H1 (cell line): ENCODE data around the gene RTP1. TPM values are rescaled to one million over a fixed set of nuclear protein-coding genes. Genes with fewer than 3 reads are reported as not detected.

Experiments used
- CTCF ChIA-PET: fragments of 300-600 bp; sonication (Branson Sonifier 250); formaldehyde crosslinking; loops from one replicate; lab custom pipeline; 2021; ENCODE audit not compliant: partially characterized antibody; lab: Charles Lee
- POLR2A ChIA-PET: fragments of 300-600 bp; sonication (Branson Sonifier 250); formaldehyde crosslinking; loops from one replicate; lab custom pipeline; 2021; ENCODE audit warnings: inconsistent platforms; ENCODE audit not compliant: partially characterized antibody; lab: Charles Lee
- DNase-seq, 2 experiments: peaks; one replicate each; pipeline versions ENCODE4 v3.0.0 to v3.0.0-alpha.2; 2010 to 2022; ENCODE audit warnings: low spot score in 2 of 2, low read depth in 1 of 2, mixed read lengths in 1 of 2
- FAIRE-seq: peaks from 2 replicates; lab custom pipeline; 2011; peaks lifted over from hg19 to GRCh38; lab: Jason Lieb, UNC
- H2AFZ ChIP-seq: 2 replicates; pipeline ENCODE4 v1.8.1; 2012; ENCODE audit warnings: low read length, inconsistent platforms
- H2AK5ac ChIP-seq: 2 replicates; pipeline ENCODE4 v1.6.1; 2013; ENCODE audit warnings: low read depth, low read length
- H2BK120ac ChIP-seq: replicated peaks from 2 replicates; pipeline ENCODE3; 2013; ENCODE audit warnings: low read depth, low read length, inconsistent platforms
- H2BK12ac ChIP-seq: 2 replicates; pipeline ENCODE4 v1.6.1; 2013; ENCODE audit warnings: low read depth, low read length
- H2BK15ac ChIP-seq: 2 replicates; pipeline ENCODE4 v1.6.1; 2013; ENCODE audit warnings: low read length
- H2BK20ac ChIP-seq: 2 replicates; pipeline ENCODE4 v1.6.1; 2013; ENCODE audit warnings: low read length
- H2BK5ac ChIP-seq: 2 replicates; pipeline ENCODE4 v1.6.1; 2013; ENCODE audit warnings: low read depth, low read length
- H3K14ac ChIP-seq: 2 replicates; pipeline ENCODE4 v1.6.1; 2013; ENCODE audit warnings: inconsistent platforms; ENCODE audit not compliant: insufficient read length
- H3K18ac ChIP-seq: 2 replicates; pipeline ENCODE4 v1.6.1; 2013; ENCODE audit warnings: low read length; ENCODE audit errors: extremely low read depth
- H3K23ac ChIP-seq: 2 replicates; pipeline ENCODE4 v1.6.1; 2013; ENCODE audit warnings: inconsistent platforms; ENCODE audit not compliant: insufficient read length
- H3K23me2 ChIP-seq: 2 replicates; pipeline ENCODE4 v1.6.1; 2013; ENCODE audit warnings: low read depth, low read length
- H3K27ac ChIP-seq: 2 replicates; pipeline ENCODE4 v1.6.1; 2011; ENCODE audit warnings: low read depth, low read length, inconsistent platforms
- H3K27me3 ChIP-seq, 4 experiments: replicated peaks in 1 of 4; 1 replicate in 1 of 4; 2 replicates in 3 of 4; pipeline versions ENCODE4 v1.6.1 to v1.8.1; 2011 to 2013; ENCODE audit warnings: low read length in 3 of 4, mild to moderate bottlenecking in 3 of 4, inconsistent platforms in 2 of 4, mixed read lengths in 2 of 4, moderate library complexity in 1 of 4; ENCODE audit not compliant: control insufficient read depth in 3 of 4, insufficient read depth in 3 of 4; ENCODE audit errors: extremely low read depth in 1 of 4
- H3K36me3 ChIP-seq, 4 experiments: 2 replicates each; pipeline versions ENCODE4 v1.6.1 to v1.8.1; 2011 to 2013; ENCODE audit warnings: mild to moderate bottlenecking in 4 of 4, low read length in 3 of 4, moderate library complexity in 2 of 4, control low read depth in 1 of 4, inconsistent platforms in 1 of 4; ENCODE audit not compliant: insufficient read depth in 4 of 4, control insufficient read depth in 2 of 4
- H3K4ac ChIP-seq: replicated peaks from 2 replicates; pipeline ENCODE3; 2013; ENCODE audit warnings: low read length, low read depth, mixed read lengths, inconsistent platforms; ENCODE audit not compliant: insufficient read length
- H3K4me1 ChIP-seq, 4 experiments: replicated peaks in 1 of 4; 1 replicate in 1 of 4; 2 replicates in 3 of 4; pipeline versions ENCODE4 v1.6.1 to v1.8.1; 2011 to 2013; ENCODE audit warnings: low read length in 3 of 4, inconsistent platforms in 2 of 4, mixed read lengths in 1 of 4; ENCODE audit not compliant: insufficient read depth in 4 of 4, control insufficient read depth in 3 of 4
- H3K4me2 ChIP-seq, 2 experiments: 2 replicates each; pipeline versions ENCODE4 v1.6.1 to v1.8.1; 2011 to 2013; ENCODE audit warnings: low read depth in 2 of 2, low read length in 2 of 2, control low read depth in 1 of 2, inconsistent platforms in 1 of 2, mild to moderate bottlenecking in 1 of 2; ENCODE audit not compliant: insufficient read depth in 1 of 2
- H3K4me3 ChIP-seq, 4 experiments: fragments of 200-600, 300-600 bp in 1 of 4; sonication (generic), shearing (Covaris generic), sonication (Bioruptor Twin) in 1 of 4; 2 replicates each; pipeline versions ENCODE4 v1.5.1 to v1.8.1; 2011 to 2016; ENCODE audit warnings: low read length in 4 of 4, low read depth in 3 of 4, control low read depth in 2 of 4, inconsistent platforms in 2 of 4, mild to moderate bottlenecking in 2 of 4, mixed read lengths in 1 of 4, moderate library complexity in 1 of 4; ENCODE audit not compliant: insufficient read depth in 2 of 4; ENCODE audit errors: extremely low read depth in 1 of 4
- H3K56ac ChIP-seq: replicated peaks from 2 replicates; pipeline ENCODE3; 2013; ENCODE audit warnings: low read depth, mild to moderate bottlenecking, mixed read lengths, low read length, inconsistent platforms; ENCODE audit not compliant: insufficient read length
- H3K79me1 ChIP-seq: 2 replicates; pipeline ENCODE4 v1.6.1; 2013; ENCODE audit warnings: low read depth, low read length, control low read depth
- H3K79me2 ChIP-seq, 2 experiments: 2 replicates each; pipeline versions ENCODE4 v1.6.1 to v1.8.1; 2012 to 2013; ENCODE audit warnings: low read length in 2 of 2, mild to moderate bottlenecking in 2 of 2, inconsistent platforms in 1 of 2; ENCODE audit not compliant: insufficient read depth in 2 of 2, control insufficient read depth in 1 of 2
- H3K9ac ChIP-seq, 4 experiments: replicated peaks in 1 of 4; 1 replicate in 1 of 4; 2 replicates in 3 of 4; pipeline versions ENCODE4 v1.6.1 to v1.8.1; 2011 to 2013; ENCODE audit warnings: low read depth in 3 of 4, low read length in 3 of 4, control low read depth in 2 of 4, mild to moderate bottlenecking in 2 of 4, moderate library complexity in 2 of 4, inconsistent platforms in 1 of 4; ENCODE audit errors: extremely low read depth in 1 of 4
- H3K9me3 ChIP-seq, 2 experiments: 2 replicates each; pipeline versions ENCODE4 v1.6.1 to v1.8.1; 2012 to 2013; ENCODE audit warnings: mild to moderate bottlenecking in 2 of 2, moderate library complexity in 2 of 2, control low read depth in 1 of 2, inconsistent platforms in 1 of 2, low read depth in 1 of 2, low read length in 1 of 2, mixed read lengths in 1 of 2; ENCODE audit not compliant: insufficient read depth in 2 of 2
- H4K20me1 ChIP-seq, 2 experiments: replicated peaks in 1 of 2; 2 replicates each; pipeline versions ENCODE3 to v1.8.1; 2011 to 2013; ENCODE audit warnings: inconsistent platforms in 2 of 2, low read length in 2 of 2, mild to moderate bottlenecking in 1 of 2; ENCODE audit not compliant: insufficient read depth in 2 of 2, control insufficient read depth in 1 of 2
- H4K5ac ChIP-seq: 2 replicates; pipeline ENCODE4 v1.6.1; 2013; ENCODE audit warnings: low read length, low read depth, mixed read lengths, inconsistent platforms; ENCODE audit not compliant: insufficient read length
- H4K8ac ChIP-seq: 2 replicates; pipeline ENCODE4 v1.8.0; 2013; ENCODE audit warnings: mild to moderate bottlenecking, moderate library complexity, low read length, inconsistent platforms; ENCODE audit not compliant: insufficient read depth; ENCODE audit errors: extremely low read depth
- H4K91ac ChIP-seq: replicated peaks from 2 replicates; pipeline ENCODE3; 2013; ENCODE audit warnings: low read length, mixed read lengths, inconsistent platforms; ENCODE audit not compliant: insufficient read length
- JUN ChIP-seq: IDR thresholded peaks from 2 replicates; pipeline ENCODE4 v1.6.1; 2011; ENCODE audit warnings: low read depth, mild to moderate bottlenecking, improper control_type of control experiment, low read length
- KDM1A ChIP-seq: fragments of 200-600, 300-600 bp; sonication (generic); IDR thresholded peaks from 2 replicates; pipeline ENCODE4 v1.7.1; 2016; ENCODE audit warnings: mild to moderate bottlenecking, low read length, borderline replicate concordance
- POLR2A ChIP-seq, 2 experiments: IDR thresholded peaks; 1 replicate in 1 of 2; 2 replicates in 1 of 2; pipeline ENCODE4 v1.6.1; 2011; ENCODE audit warnings: low read depth in 2 of 2, low read length in 2 of 2, mild to moderate bottlenecking in 2 of 2; ENCODE audit errors: control extremely low read depth in 1 of 2
- WGBS, 2 experiments: shearing (Covaris generic) in 1 of 2; methylation state at CpG; one replicate each; pipeline versions ENCODE4 v1.1.6 to v1.1.7; 2013 to 2015; ENCODE audit warnings: low lambda C conversion rate in 2 of 2, mixed read lengths in 2 of 2, inconsistent platforms in 1 of 2, low coverage in 1 of 2, missing lambda C conversion rate in 1 of 2; ENCODE audit not compliant: insufficient replicate concordance in 2 of 2, insufficient coverage in 1 of 2, insufficient read length in 1 of 2; ENCODE audit errors: extremely low coverage in 1 of 2, missing lambda C conversion rate in 1 of 2; 5-methylcytosine and 5-hydroxymethylcytosine counted together
- polyA plus RNA-seq, 7 experiments: library from polyadenylated mRNA; depleted of rRNA in 3 of 7; stranded (reverse) in 5 of 7; unstranded in 2 of 7; fragments of >200 nt in 5 of 7; fragments of 200-250 nt in 2 of 7; gene quantifications; 1 replicate in 5 of 7; 2 replicates in 1 of 7; 4 replicates in 1 of 7; pipeline versions ENCODE4 v1.2.1 to v1.2.3, GENCODE V29; 2011 to 2013; ENCODE audit warnings: missing spikeins in 2 of 7, mixed read lengths in 2 of 7
- total RNA-seq: library from RNA; stranded (reverse); fragmentation: NEBNext Ultra II Directional; extraction: Animal tissue kit (Norgen Biotek cat#: 25700); gene quantifications from 2 replicates; pipeline ENCODE4 v1.2.1, GENCODE V29; 2021

RTP1 gene
- total and polyA plus RNA-seq, 2 of the 8 experiments (the other 6 are each of a cell fraction or from before 2014, with no cell fraction given), result 2.9 to 3.0 TPM

DNA sequence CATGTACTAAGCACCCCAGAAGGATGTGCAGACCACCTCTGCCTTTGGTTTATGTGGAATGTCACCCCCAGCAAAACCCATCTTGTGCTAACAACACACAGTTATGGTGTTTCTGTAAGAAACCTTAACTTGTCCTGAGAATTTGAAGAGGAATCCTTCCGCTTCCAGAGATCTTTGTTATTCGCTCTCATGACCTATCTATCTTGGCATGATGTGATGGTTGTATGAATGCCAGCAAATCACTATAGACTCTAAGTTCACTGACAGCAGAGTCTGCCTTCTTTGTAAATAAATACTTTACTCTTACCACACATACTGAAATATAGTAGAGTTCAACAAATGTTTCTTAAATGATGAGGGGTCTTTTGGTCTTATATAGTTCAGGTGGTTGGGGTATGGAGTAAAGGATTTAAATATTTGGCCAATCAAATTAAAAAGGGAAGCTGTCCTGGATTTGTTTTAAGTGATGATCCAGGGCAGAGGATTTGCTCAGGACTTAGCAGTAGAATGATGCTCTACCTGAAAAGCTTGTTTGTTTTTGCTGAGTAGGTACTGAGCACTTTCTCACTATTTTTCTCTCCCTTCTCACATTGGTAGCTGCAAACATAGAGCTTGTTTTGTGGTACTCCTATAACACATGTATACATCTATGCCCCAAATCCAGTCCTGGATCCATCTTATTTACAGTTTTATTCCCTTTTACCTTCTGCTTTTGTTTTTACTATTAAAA is 27.9 kb upstream of the RTP1 start:
- H3K36me3 ChIP-seq, result peaks cover 0 to 33% (median 10%) of the 10 kb centered on the region in 4 experiments; a peak in 3 of 8 replicates
- peaks cover 5 to 16% (median 10%) of the 10 kb centered on the region in 4 experiments for H3K4me1 ChIP-seq
- H3K79me1 ChIP-seq, result no peaks in the 10 kb centered on the region; the same call in none of the 2 replicates
- H3K14ac ChIP-seq, result no peak overlapping the region
- POLR2A ChIA-PET, result interaction anchor here (0.8 to 2.2 kb wide), 7 partner anchors 12 to 137 kb away, joined by 3 to 8 read pairs (median 4); partner anchors contain the start of gene RPL39L
- H4K5ac ChIP-seq, result no peak overlapping the region
- H3K23me2 ChIP-seq, result no peaks in the 10 kb centered on the region
- no peak overlapping the region for H3K9ac ChIP-seq
- TF ChIP-seq POLR2A (IDR thresholded peaks at IDR 0.05; ENCODE audit: control extremely low read depth in 1 of 2, low read depth in 2 of 2, low read length in 2 of 2) (peak in 1 of 2 experiments; percentile 45; a peak in 2 of 3 replicates), KDM1A (no peak), JUN (no peak)
- H2BK120ac ChIP-seq, result no peak overlapping the region
- H3K23ac ChIP-seq, result no peak overlapping the region
- H3K18ac ChIP-seq, result no peak overlapping the region
- 93% methylated on average over 2 of the region's 2 CpGs; no CpG with 5 or more reads in 1 of the 2 experiments for WGBS, 2 experiments
- no peak overlapping the region for H2AK5ac ChIP-seq
- FAIRE-seq, result no peak
- H2BK5ac ChIP-seq, result no peak overlapping the region
- no peak overlapping the region for H2AFZ ChIP-seq
- no peak for DNase-seq
- CTCF ChIA-PET, result interaction anchor here (1.0 to 1.1 kb wide), 2 partner anchors 52 to 56 kb away, joined by 3 to 6 read pairs; no protein-coding TSS in a partner anchor
- no peak overlapping the region for H3K4me2 ChIP-seq
- H3K9me3 ChIP-seq, result no peaks in the 10 kb centered on the region
- H3K79me2 ChIP-seq, result peaks cover 0 to 3% of the 10 kb centered on the region in 2 experiments; a peak in 1 of 4 replicates
- peaks cover 0 to 4% of the 10 kb centered on the region in 2 experiments for H4K20me1 ChIP-seq
- no peak overlapping the region for H4K8ac ChIP-seq
- no peak overlapping the region for H4K91ac ChIP-seq
- no peak overlapping the region for H2BK12ac ChIP-seq
- H3K56ac ChIP-seq, result no peak overlapping the region
- no peak overlapping the region for H3K4ac ChIP-seq
- no peak overlapping the region for H3K4me3 ChIP-seq
- no peaks in the 10 kb centered on the region for H3K27me3 ChIP-seq
- no peak overlapping the region for H2BK20ac ChIP-seq
- H3K27ac ChIP-seq, result no peak overlapping the region
- H2BK15ac ChIP-seq, result no peak overlapping the region
